HepG2 (cell line): ENCODE data around the gene VDAC1. TPM values are rescaled to one million over a fixed set of nuclear protein-coding genes. Genes with fewer than 3 reads are reported as not detected.

ENCODE experiments used
- ATAC-seq: fragments of 200-7000 bp; cut with Tn5 transposase; 3 replicates; pipeline ENCODE4 v1.9.1; 2020; ENCODE audit warnings: mild to moderate bottlenecking, moderate library complexity
- BruUV-seq: library from RNA; stranded (reverse); fragments of 400-500 nt; replicated peaks from 2 replicates; lab custom pipeline; 2021; lab: Mats Ljungman, UMichigan
- CTCF ChIA-PET: fragments of 300-600 bp; formaldehyde crosslinking; extraction: SDS; loops from one replicate; lab custom pipeline; 2021; ENCODE audit warnings: low total read pairs, inconsistent platforms, low intra/inter-chr PET ratio; lab: Yijun Ruan, JAX
- POLR2A ChIA-PET: fragments of 350-600 bp; sonication (Branson Sonifier 250); formaldehyde crosslinking; loops from one replicate; lab custom pipeline; 2020; ENCODE audit warnings: antibody characterized with exemption, inconsistent platforms; lab: Yijun Ruan, JAX
- DNase-seq: peaks from one replicate; pipeline ENCODE4 v3.0.0-alpha.2; 2015; ENCODE audit warnings: low spot score
- FAIRE-seq: peaks from 3 replicates; lab custom pipeline; 2011; peaks lifted over from hg19 to GRCh38; lab: Jason Lieb, UNC
- H2AFZ ChIP-seq: one replicate; pipeline ENCODE4 v1.6.1; 2011; ENCODE audit warnings: low read length, inconsistent platforms
- H3K27ac ChIP-seq: fragments of 300-600 bp; 3 replicates; pipeline ENCODE4 v1.8.0; 2011; ENCODE audit warnings: mixed run types, mild to moderate bottlenecking, mixed read lengths, low read length, inconsistent platforms; ENCODE audit not compliant: insufficient read depth; ENCODE audit errors: extremely low read length
- H3K27me3 ChIP-seq, 2 experiments: fragments of 200-600 bp in 1 of 2; 2 replicates in 1 of 2; 3 replicates in 1 of 2; pipeline versions ENCODE4 v1.6.0 to v1.8.0; 2011; ENCODE audit warnings: low read length in 2 of 2, mild to moderate bottlenecking in 2 of 2, moderate library complexity in 2 of 2, inconsistent platforms in 1 of 2; ENCODE audit not compliant: insufficient read depth in 2 of 2, control insufficient read depth in 1 of 2
- H3K36me3 ChIP-seq, 2 experiments: fragments of 200-600 bp in 1 of 2; replicated peaks in 1 of 2; 2 replicates in 1 of 2; 3 replicates in 1 of 2; pipeline versions ENCODE4 v1.5.1 to v1.8.0; 2011; ENCODE audit warnings: low read length in 2 of 2, inconsistent platforms in 1 of 2; ENCODE audit not compliant: insufficient read depth in 2 of 2, control insufficient read depth in 1 of 2
- H3K4me1 ChIP-seq: 2 replicates; pipeline ENCODE4 v1.5.1; 2012; ENCODE audit warnings: low read length, inconsistent platforms; ENCODE audit not compliant: insufficient read depth
- H3K4me2 ChIP-seq: 2 replicates; pipeline ENCODE4 v1.6.0; 2011; ENCODE audit warnings: low read depth, low read length, inconsistent platforms
- H3K4me3 ChIP-seq, 3 experiments: fragments of 200-600 bp in 1 of 3; sonication (generic), shearing (Covaris generic) in 1 of 3; replicated peaks in 1 of 3; 2 replicates each; pipeline ENCODE4 v1.5.1; 2011 to 2016; ENCODE audit warnings: low read length in 3 of 3, inconsistent platforms in 2 of 3, low read depth in 2 of 3, mild to moderate bottlenecking in 2 of 3, control low read depth in 1 of 3, mixed read lengths in 1 of 3; ENCODE audit not compliant: insufficient read depth in 1 of 3
- H3K79me2 ChIP-seq: one replicate; pipeline ENCODE4 v1.6.1; 2011; ENCODE audit warnings: low read length, inconsistent platforms; ENCODE audit not compliant: insufficient read depth
- H3K9ac ChIP-seq: 2 replicates; pipeline ENCODE4 v1.6.0; 2011; ENCODE audit warnings: mild to moderate bottlenecking, low read depth, low read length, inconsistent platforms; ENCODE audit not compliant: insufficient read depth
- H3K9me3 ChIP-seq: 2 replicates; pipeline ENCODE4 v1.5.1; 2012; ENCODE audit warnings: mild to moderate bottlenecking, low read length
- H4K20me1 ChIP-seq: 2 replicates; pipeline ENCODE4 v1.6.0; 2011; ENCODE audit warnings: inconsistent platforms, mild to moderate bottlenecking, low read length, moderate library complexity; ENCODE audit not compliant: insufficient read depth
- CCAR2 ChIP-seq: fragments of 200-400 bp; formaldehyde crosslinking; optimal IDR thresholded peaks from 2 replicates; pipeline ENCODE3; 2018; ENCODE audit warnings: low read depth, mild to moderate bottlenecking, low read length, moderate library complexity
- EZH2 ChIP-seq: conservative IDR thresholded peaks from 2 replicates; pipeline ENCODE4 v1.6.1; 2012; ENCODE audit warnings: mild to moderate bottlenecking, low read depth, low read length, moderate library complexity
- FIP1L1 ChIP-seq: fragments of 200-400 bp; formaldehyde crosslinking; IDR thresholded peaks from 2 replicates; pipeline ENCODE4 v1.6.1; 2018; ENCODE audit warnings: low read depth, mild to moderate bottlenecking, low read length, moderate library complexity, borderline replicate concordance; ENCODE audit not compliant: insufficient read depth
- IRF2 ChIP-seq: IDR thresholded peaks from 2 replicates; pipeline ENCODE4 v1.6.1; 2018; ENCODE audit warnings: missing genetic modification reagents, missing compliant biosample characterization
- KDM6A ChIP-seq: IDR thresholded peaks from 2 replicates; pipeline ENCODE4 v1.6.1; 2016; ENCODE audit warnings: low read depth
- MYNN ChIP-seq: sonication (generic); formaldehyde crosslinking; IDR thresholded peaks from 2 replicates; pipeline ENCODE4 v1.4.0; 2020; ENCODE audit warnings: mild to moderate bottlenecking, low read depth, missing genetic modification reagents
- NAIF1 ChIP-seq: sonication (generic); formaldehyde crosslinking; IDR thresholded peaks from 2 replicates; pipeline ENCODE4 v1.5.0; 2020; ENCODE audit warnings: mild to moderate bottlenecking, missing genetic modification reagents, borderline replicate concordance
- NR2F2 ChIP-seq: IDR thresholded peaks from 2 replicates; pipeline ENCODE4 v1.6.1; 2012; ENCODE audit warnings: low read depth, inconsistent platforms, borderline replicate concordance
- PAX8 ChIP-seq: sonication (generic); formaldehyde crosslinking; IDR thresholded peaks from 2 replicates; pipeline ENCODE4 v1.8.0; 2022; ENCODE audit warnings: mild to moderate bottlenecking, missing genetic modification reagents, borderline replicate concordance
- PRPF4 ChIP-seq: fragments of 200-400 bp; formaldehyde crosslinking; IDR thresholded peaks from 2 replicates; pipeline ENCODE4 v1.6.1; 2016; ENCODE audit warnings: low read length, low read depth; ENCODE audit not compliant: poor library complexity, severe bottlenecking
- SAP130 ChIP-seq: IDR thresholded peaks from 2 replicates; pipeline ENCODE4 v1.6.1; 2016; ENCODE audit warnings: low read depth
- SIX4 ChIP-seq: sonication (generic); formaldehyde crosslinking; IDR thresholded peaks from 2 replicates; pipeline ENCODE4 v1.4.0; 2020; ENCODE audit warnings: missing genetic modification reagents
- SOX5 ChIP-seq: IDR thresholded peaks from 2 replicates; pipeline ENCODE4 v1.6.1; 2016; ENCODE audit warnings: borderline replicate concordance
- ZBTB25 ChIP-seq: IDR thresholded peaks from 2 replicates; pipeline ENCODE4 v1.6.1; 2018; ENCODE audit warnings: missing genetic modification reagents
- ZFX ChIP-seq: sonication (generic); formaldehyde crosslinking; IDR thresholded peaks from 2 replicates; pipeline ENCODE4 v1.4.0; 2020; ENCODE audit warnings: mild to moderate bottlenecking, low read depth, missing genetic modification reagents, moderate library complexity
- ZSCAN31 ChIP-seq: sonication (generic); formaldehyde crosslinking; IDR thresholded peaks from 2 replicates; pipeline ENCODE4 v1.5.0; 2020; ENCODE audit warnings: low read depth, mild to moderate bottlenecking, missing genetic modification reagents
- WGBS: methylation state at CpG from one replicate; pipeline ENCODE4 v1.1.6; 2017; ENCODE audit warnings: low lambda C conversion rate; 5-methylcytosine and 5-hydroxymethylcytosine counted together
- in situ Hi-C: cut with HindIII; loops from 2 replicates; pipeline ENCODE4 v1.10.0; 2017; ENCODE audit warnings: low pct_unique_long_range_greater_than_20kb; ENCODE audit not compliant: extremely low pct_ligation_motif_present
- intact Hi-C: fragments of 100-400 bp; cut with micrococcal nuclease; formaldehyde crosslinking; loops from one replicate; pipeline ENCODE4 v1.10.0; 2022; ENCODE audit not compliant: unreplicated experiment
- polyA plus RNA-seq, 8 experiments: library from polyadenylated mRNA; depleted of rRNA in 3 of 8; stranded (reverse) in 7 of 8; unstranded in 1 of 8; fragments of >200 nt; fragmentation: Illumina TruSeq in 4 of 8; extraction: Trizol in 4 of 8; gene quantifications; 2 replicates each; pipeline versions ENCODE4 v1.2.1 to v1.2.3, GENCODE V29; 2011 to 2016; ENCODE audit warnings: low read depth in 4 of 8, missing spikeins in 1 of 8, mixed read lengths in 1 of 8; ENCODE audit not compliant: insufficient read depth in 1 of 8
- total RNA-seq, 5 experiments: library from RNA; depleted of rRNA; stranded (reverse); fragments of >200 nt; fragmentation: Illumina TruSeq; extraction: Trizol; gene quantifications; 2 replicates each; pipeline ENCODE4 v1.2.3, GENCODE V29; 2016; ENCODE audit warnings: low read depth in 1 of 5
- TF ChIP-seq, protein P1 (sequence below): sonication (generic); formaldehyde crosslinking; IDR thresholded peaks from 2 replicates; pipeline ENCODE4 v1.4.0; 2020; ENCODE audit warnings: missing genetic modification reagents
- TF ChIP-seq, protein P2 (sequence below): sonication (generic); formaldehyde crosslinking; IDR thresholded peaks from 2 replicates; pipeline ENCODE4 v1.4.0; 2020; ENCODE audit warnings: missing genetic modification reagents, borderline replicate concordance

The VDAC1 gene
- total and polyA plus RNA-seq, 2 of the 13 experiments (the other 11 are each of a cell fraction or from before 2014, with no cell fraction given): 112 to 380 TPM

- TF ChIP-seq NR2F2: 0 out of 2 replicates have a peak, but pooled peaks have one; percentile 15
Measured at GRCh38 chr5:133970325-133970909, 34.4 kb downstream of the VDAC1 start (continued).

- Histone ChIP-seq H3K4me1 (peaks cover 51% of the 10 kb centered on the region), H3K27me3 (no peaks in the 10 kb centered on the region; a peak in 1 of 5 replicates), H3K9ac (peak overlapping the region; percentile 95), H3K79me2 (peaks cover 35% of the 10 kb centered on the region), H4K20me1 (no peaks in the 10 kb centered on the region), H3K9me3 (no peaks in the 10 kb centered on the region), H3K4me3 (peak overlapping the region; percentile 80 to 98 (median 93)), H3K4me2 (peak overlapping the region; percentile 90), H2AFZ (no peak overlapping the region), H3K36me3 (peaks cover 11 to 20% of the 10 kb centered on the region in 2 experiments; a peak in 4 of 5 replicates), H3K27ac (peak overlapping the region; percentile 93)
- ATAC-seq: peak; percentile 61
- FAIRE-seq: peak; percentile 96
- DNase-seq: peak; percentile 94
- BruUV-seq: TSS peak; percentile 43
- CTCF ChIA-PET: no interaction called here
- intact Hi-C loops (loop anchor here (1.0 kb wide), 1 partner anchor 8 kb away; no protein-coding TSS in a partner anchor), in situ Hi-C loops (no loop called here)
- POLR2A ChIA-PET: interaction anchor here (0.8 to 5.0 kb wide), 18 partner anchors 9 to 1103 kb away, joined by 3 to 94 read pairs (median 6); partner anchors contain the start of genes GDF9, PPP2CA, UQCRQ and VDAC1
- WGBS: 2% methylated on average over 7 of the region's 7 CpGs
- TF ChIP-seq IRF2 (0 out of 2 replicates have a peak, but pooled peaks have one; percentile 10), SOX5 (peak; percentile 68; the same call in 1 of the 2 replicates), MYNN (CRISPR knock-in tag) (no peak), ZFX (peak; percentile 32; the same call in 1 of the 2 replicates), EZH2 (no peak), PAX8 (CRISPR knock-in tag) (no peak), NAIF1 (CRISPR knock-in tag) (peak; percentile 36; the same call in 1 of the 2 replicates), SIX4 (CRISPR knock-in tag) (no peak), SAP130 (CRISPR knock-in tag) (peak; percentile 57), ZBTB25 (CRISPR knock-in tag) (peak; percentile 55; the same call in 1 of the 2 replicates), CCAR2 (peak; percentile 65), PRPF4 (no peak), KDM6A (CRISPR knock-in tag) (peak; percentile 78; the same call in 1 of the 2 replicates), FIP1L1 (0 out of 2 replicates have a peak, but pooled peaks have one; percentile 24), ZSCAN31 (CRISPR knock-in tag) (no peak)
- TF ChIP-seq, protein P1, sequence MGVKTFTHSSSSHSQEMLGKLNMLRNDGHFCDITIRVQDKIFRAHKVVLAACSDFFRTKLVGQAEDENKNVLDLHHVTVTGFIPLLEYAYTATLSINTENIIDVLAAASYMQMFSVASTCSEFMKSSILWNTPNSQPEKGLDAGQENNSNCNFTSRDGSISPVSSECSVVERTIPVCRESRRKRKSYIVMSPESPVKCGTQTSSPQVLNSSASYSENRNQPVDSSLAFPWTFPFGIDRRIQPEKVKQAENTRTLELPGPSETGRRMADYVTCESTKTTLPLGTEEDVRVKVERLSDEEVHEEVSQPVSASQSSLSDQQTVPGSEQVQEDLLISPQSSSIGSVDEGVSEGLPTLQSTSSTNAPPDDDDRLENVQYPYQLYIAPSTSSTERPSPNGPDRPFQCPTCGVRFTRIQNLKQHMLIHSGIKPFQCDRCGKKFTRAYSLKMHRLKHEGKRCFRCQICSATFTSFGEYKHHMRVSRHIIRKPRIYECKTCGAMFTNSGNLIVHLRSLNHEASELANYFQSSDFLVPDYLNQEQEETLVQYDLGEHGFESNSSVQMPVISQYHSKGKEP: no peak
- TF ChIP-seq, protein P2, sequence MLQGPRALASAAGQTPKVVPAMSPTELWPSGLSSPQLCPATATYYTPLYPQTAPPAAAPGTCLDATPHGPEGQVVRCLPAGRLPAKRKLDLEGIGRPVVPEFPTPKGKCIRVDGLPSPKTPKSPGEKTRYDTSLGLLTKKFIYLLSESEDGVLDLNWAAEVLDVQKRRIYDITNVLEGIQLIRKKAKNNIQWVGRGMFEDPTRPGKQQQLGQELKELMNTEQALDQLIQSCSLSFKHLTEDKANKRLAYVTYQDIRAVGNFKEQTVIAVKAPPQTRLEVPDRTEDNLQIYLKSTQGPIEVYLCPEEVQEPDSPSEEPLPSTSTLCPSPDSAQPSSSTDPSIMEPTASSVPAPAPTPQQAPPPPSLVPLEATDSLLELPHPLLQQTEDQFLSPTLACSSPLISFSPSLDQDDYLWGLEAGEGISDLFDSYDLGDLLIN: no peak
Measured at GRCh38 chr5:133969654-133970324, 35.0 kb downstream of the VDAC1 start.
